Measurements from ENCODE around the gene SLC7A8.
A peak's percentile ranks its signal among the peaks of the same experiment; 100 is the strongest.
"Not testable (repeated sequence)": the region's sequence is repeated elsewhere in the genome, so short reads cannot be mapped to it uniquely, and the experiment has no call there.

The SLC7A8 gene

GRCh38 chr14:23183479-23183878 is at the start of gene SLC7A8:
SLC7A8 (minus strand) TSS chr14:23183660; CDS start chr14:23182914, 746 bp downstream.
- peak; percentile 13 to 20 for DNase-seq

- not testable (repeated sequence) for DNase-seq
Observed at GRCh38 chr14:23232241-23232808, 48.9 kb upstream of the SLC7A8 start.

GRCh38 chr14:23228812-23229211 is 45.4 kb upstream of the SLC7A8 start:
- no peak for DNase-seq

- DNase-seq, result no peak
Observed at GRCh38 chr14:23227566-23227965, 44.1 kb upstream of the SLC7A8 start.

- DNase-seq, result not testable (repeated sequence)
Observed at GRCh38 chr14:23224958-23225357, 41.5 kb upstream of the SLC7A8 start.

GRCh38 chr14:23219075-23219474 is 35.6 kb upstream of the SLC7A8 start:
- DNase-seq, result no peak

GRCh38 chr14:23217032-23218020 is 33.9 kb upstream of the SLC7A8 start:
- no peak for DNase-seq

GRCh38 chr14:23215421-23215820 is 32.0 kb upstream of the SLC7A8 start:
- DNase-seq, result no peak

GRCh38 chr14:23209651-23210423 is 26.4 kb upstream of the SLC7A8 start:
- no peak for DNase-seq

- DNase-seq, result no peak
Observed at GRCh38 chr14:23208324-23208723, 24.9 kb upstream of the SLC7A8 start.

GRCh38 chr14:23207146-23207540 is 23.7 kb upstream of the SLC7A8 start:
- DNase-seq, result no peak

- DNase-seq, result no peak
Observed at GRCh38 chr14:23206422-23207145, 23.1 kb upstream of the SLC7A8 start.

GRCh38 chr14:23202001-23202400 is 18.5 kb upstream of the SLC7A8 start:
- no peak for DNase-seq

GRCh38 chr14:23199141-23199540 is 15.7 kb upstream of the SLC7A8 start:
- DNase-seq, result not testable (repeated sequence)

GRCh38 chr14:23196487-23196886 is 13.0 kb upstream of the SLC7A8 start:
- DNase-seq, result not testable (repeated sequence)

GRCh38 chr14:23195552-23196101 is 12.2 kb upstream of the SLC7A8 start:
- no peak for DNase-seq

- DNase-seq, result no peak
Observed at GRCh38 chr14:23193432-23193831, 10.0 kb upstream of the SLC7A8 start.

- no peak for DNase-seq
Observed at GRCh38 chr14:23187925-23188324, 4.5 kb upstream of the SLC7A8 start.

- peak in 1 of 2 experiments; percentile 4 for DNase-seq
Observed at GRCh38 chr14:23186913-23187654, 3.6 kb upstream of the SLC7A8 start.

- DNase-seq, result no peak
Observed at GRCh38 chr14:23185063-23185462, 1.6 kb upstream of the SLC7A8 start.

- DNase-seq, result no peak
Observed at GRCh38 chr14:23183158-23183470, 346 bp downstream of the SLC7A8 start.
